Activated T-helper 2 cell treated with anti-CD3 and anti-CD28 coated beads, Interferon-gamma antibody, Interleukin-2, Interleukin-4, amounts not matched to agents 10 μg/mL and 5 μg/mL and 100 μg/mL, durations not matched to agents 14 hours and 24 hours and 36 hours (primary cell): ENCODE measurements around the gene MYBBP1A. TPM values are rescaled to one million over a fixed set of nuclear protein-coding genes. Genes with fewer than 3 reads are reported as not detected.
"Not testable (repeated sequence)": the region's sequence is repeated elsewhere in the genome, so short reads cannot be mapped to it uniquely, and the experiment has no call there.

Experiments used
- DNase-seq: peaks from one replicate; pipeline ENCODE4 v3.0.0; 2021; ENCODE audit warnings: low spot score
- H3K27ac Mint-ChIP-seq: one replicate; pipeline ENCODE4 v1.8.0; 2021; ENCODE audit warnings: mixed read lengths
- H3K27me3 Mint-ChIP-seq: one replicate; pipeline ENCODE4 v1.8.0; 2021; ENCODE audit warnings: low read depth, mixed read lengths
- H3K36me3 Mint-ChIP-seq: one replicate; pipeline ENCODE4 v1.8.0; 2021; ENCODE audit warnings: low read depth, mixed read lengths
- H3K4me1 Mint-ChIP-seq: one replicate; pipeline ENCODE4 v1.8.0; 2021; ENCODE audit warnings: low read depth, mixed read lengths
- H3K4me3 Mint-ChIP-seq: one replicate; pipeline ENCODE4 v1.8.0; 2021; ENCODE audit warnings: low read depth, mild to moderate bottlenecking, moderate library complexity, mixed read lengths
- H3K9me3 Mint-ChIP-seq: one replicate; pipeline ENCODE4 v1.8.0; 2021; ENCODE audit warnings: mixed read lengths
- intact Hi-C: fragments of 100-400 bp; cut with micrococcal nuclease; formaldehyde crosslinking; loops from one replicate; pipeline ENCODE4 v1.15.1; 2023
- total RNA-seq: library from RNA; stranded (reverse); gene quantifications from 2 replicates; pipeline ENCODE4 v1.2.3, GENCODE V29; 2022

The MYBBP1A gene
- total RNA-seq, 1 donor from 2014 or later, result 137 TPM

GRCh38 chr17:4584917-4585637, 29.9 kb upstream of the MYBBP1A start:
- no peaks in the 10 kb centered on the region for H3K9me3 Mint-ChIP-seq
- peaks cover 2% of the 10 kb centered on the region for H3K4me1 Mint-ChIP-seq
- DNase-seq, result no peak
- H3K36me3 Mint-ChIP-seq, result no peaks in the 10 kb centered on the region
- no peak overlapping the region for H3K27ac Mint-ChIP-seq
- peaks cover 41% of the 10 kb centered on the region for H3K27me3 Mint-ChIP-seq
- intact Hi-C loops, result no loop called here
- H3K4me3 Mint-ChIP-seq, result no peak overlapping the region

DNA sequence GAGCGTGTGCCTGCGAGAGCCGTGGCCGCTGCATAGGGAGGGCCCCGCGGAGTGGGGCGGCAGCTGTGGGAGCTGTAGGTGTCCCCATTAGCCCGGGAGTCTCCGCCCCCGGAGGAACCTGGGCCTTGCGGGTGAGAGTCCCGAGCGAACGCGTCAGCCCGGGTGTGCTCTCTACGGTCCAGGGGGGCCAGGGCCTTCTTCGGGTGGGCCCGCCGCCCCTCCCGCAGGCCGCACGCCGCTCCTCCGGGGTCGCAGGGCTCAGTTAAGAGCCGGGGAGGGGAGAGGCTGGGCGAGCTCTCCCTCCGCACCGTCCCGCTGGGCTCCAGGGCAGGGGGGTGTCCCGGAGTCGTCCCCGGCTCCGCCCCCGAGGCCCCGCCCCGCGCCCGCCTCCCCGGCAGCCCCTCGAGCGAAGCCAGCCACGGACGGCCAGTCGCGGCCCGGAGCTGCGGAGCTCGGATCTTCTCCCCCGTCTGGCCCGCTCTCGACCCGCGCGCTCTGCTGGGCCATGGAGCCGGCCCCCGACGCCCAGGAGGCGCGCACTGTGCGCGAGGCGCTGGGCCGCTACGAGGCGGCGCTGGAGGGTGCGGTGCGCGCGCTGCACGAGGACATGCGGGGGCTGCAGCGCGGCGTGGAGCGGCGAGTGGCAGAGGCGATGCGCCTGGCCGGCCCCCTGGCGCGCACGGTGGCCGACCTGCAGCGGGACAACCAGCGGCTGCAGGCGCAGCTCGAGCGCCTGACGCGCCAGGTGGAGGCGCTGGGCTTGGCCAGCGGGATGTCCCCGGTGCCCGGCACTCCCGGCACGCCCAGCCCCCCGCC, 29.1 kb upstream of the MYBBP1A start, which contains the start of gene SMTNL2:
TSS of gene SMTNL2 (plus strand) at position 429 of the 816 bp plus-strand sequence. CDS start at position 506, 77 bp downstream.
- intact Hi-C loops, result no loop called here
- peaks cover 43% of the 10 kb centered on the region for H3K27me3 Mint-ChIP-seq
- no peaks in the 10 kb centered on the region for H3K9me3 Mint-ChIP-seq
- H3K4me1 Mint-ChIP-seq, result peaks cover 2% of the 10 kb centered on the region
- no peak within 1 kb of the TSS for H3K27ac Mint-ChIP-seq
- H3K36me3 Mint-ChIP-seq, result no peaks in the 10 kb centered on the region
- peak within 1 kb of the TSS; percentile 51 for H3K4me3 Mint-ChIP-seq
- no peak for DNase-seq

- intact Hi-C loops, result no loop called here
- Mint-ChIP-seq H3K27ac (no peak overlapping the region), H3K36me3 (no peaks in the 10 kb centered on the region), H3K9me3 (no peaks in the 10 kb centered on the region), H3K4me1 (peaks cover 2% of the 10 kb centered on the region), H3K27me3 (peaks cover 43% of the 10 kb centered on the region), H3K4me3 (peak overlapping the region; percentile 51)
- no peak for DNase-seq
Measured at GRCh38 chr17:4583782-4584100, 28.6 kb upstream of the MYBBP1A start.

DNA sequence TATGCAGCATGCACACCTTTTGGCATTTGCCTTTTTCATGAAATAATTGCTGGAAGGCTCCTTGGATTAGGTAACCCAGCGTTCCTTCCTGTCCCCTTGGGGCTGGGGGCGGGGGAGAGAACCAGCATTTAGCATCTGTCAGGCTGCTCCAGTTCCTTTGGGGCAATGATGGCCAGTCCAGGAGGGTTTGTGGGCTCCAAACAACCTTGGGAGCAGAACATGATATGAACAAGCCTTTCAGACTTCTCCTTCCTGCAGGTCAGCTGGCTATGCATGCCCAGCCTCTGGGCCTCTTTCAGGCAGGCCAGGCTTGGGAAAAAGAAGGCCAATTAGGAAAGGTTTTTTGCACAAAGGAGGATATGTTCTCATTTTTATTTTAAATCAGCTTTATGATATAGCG, 28.0 kb upstream of the MYBBP1A start:
- Mint-ChIP-seq H3K4me1 (peaks cover 2% of the 10 kb centered on the region), H3K4me3 (no peak overlapping the region), H3K27me3 (peaks cover 43% of the 10 kb centered on the region), H3K27ac (no peak overlapping the region), H3K36me3 (no peaks in the 10 kb centered on the region), H3K9me3 (no peaks in the 10 kb centered on the region)
- intact Hi-C loops, result no loop called here
- DNase-seq, result no peak

DNA sequence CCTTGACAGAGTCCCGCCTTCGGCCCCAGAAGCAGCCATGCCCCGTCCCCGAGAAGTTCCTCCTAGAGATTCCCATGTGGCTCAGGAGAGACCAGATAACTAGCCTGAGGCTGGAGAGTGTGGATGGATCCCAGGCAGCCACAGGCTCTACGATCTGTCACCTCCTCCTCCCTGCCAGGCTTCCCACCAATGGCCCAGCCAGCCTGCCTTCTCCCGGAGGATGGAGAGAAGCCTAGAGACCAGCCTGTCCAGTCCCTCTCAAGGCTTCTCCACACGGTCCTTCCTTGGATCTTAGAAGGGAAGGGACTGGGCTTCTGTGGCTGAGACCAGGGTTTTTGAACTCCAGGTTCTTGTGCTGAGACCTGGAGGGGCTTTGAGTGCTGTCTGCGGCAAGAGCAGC, 27.5 kb upstream of the MYBBP1A start:
- peaks cover 43% of the 10 kb centered on the region for H3K27me3 Mint-ChIP-seq

GRCh38 chr17:4582101-4582501, 26.9 kb upstream of the MYBBP1A start:
- H3K9me3 Mint-ChIP-seq, result no peaks in the 10 kb centered on the region
- no peak overlapping the region for H3K4me3 Mint-ChIP-seq
- H3K4me1 Mint-ChIP-seq, result peaks cover 2% of the 10 kb centered on the region
- no peak overlapping the region for H3K27ac Mint-ChIP-seq
- no peaks in the 10 kb centered on the region for H3K36me3 Mint-ChIP-seq
- peaks cover 43% of the 10 kb centered on the region for H3K27me3 Mint-ChIP-seq
- intact Hi-C loops, result no loop called here
- DNase-seq, result no peak

More for the DNA sequence above, 27.5 kb upstream of the MYBBP1A start:
- no peak overlapping the region for H3K4me3 Mint-ChIP-seq
- intact Hi-C loops, result no loop called here
- H3K27ac Mint-ChIP-seq, result no peak overlapping the region
- no peaks in the 10 kb centered on the region for H3K36me3 Mint-ChIP-seq
- no peak for DNase-seq
- peaks cover 2% of the 10 kb centered on the region for H3K4me1 Mint-ChIP-seq
- no peaks in the 10 kb centered on the region for H3K9me3 Mint-ChIP-seq

DNA sequence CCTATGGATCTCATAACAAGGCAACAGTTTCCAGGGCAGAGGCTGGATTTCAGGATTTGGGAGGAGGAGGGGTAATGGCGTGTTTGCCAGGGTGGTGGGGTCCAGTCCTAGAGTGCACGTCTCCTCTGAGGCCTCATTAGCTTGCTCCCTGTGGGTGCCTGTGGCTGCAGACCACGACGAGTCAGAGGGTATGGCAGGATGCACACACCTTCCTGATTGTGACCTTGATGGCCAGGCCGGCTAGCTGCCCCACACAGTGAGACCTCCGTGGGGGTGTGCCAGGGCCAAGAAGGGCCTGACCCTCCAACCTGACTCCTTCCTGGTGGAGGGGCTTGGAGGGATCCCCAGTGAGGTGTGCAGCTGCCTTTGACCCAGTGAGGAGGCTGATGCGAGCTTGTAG, 25.1 kb upstream of the MYBBP1A start:
- H3K27ac Mint-ChIP-seq, result no peak overlapping the region
- H3K4me3 Mint-ChIP-seq, result no peak overlapping the region
- H3K4me1 Mint-ChIP-seq, result peaks cover 2% of the 10 kb centered on the region
- peaks cover 32% of the 10 kb centered on the region for H3K27me3 Mint-ChIP-seq
- H3K36me3 Mint-ChIP-seq, result no peaks in the 10 kb centered on the region
- intact Hi-C loops, result no loop called here
- DNase-seq, result no peak
- H3K9me3 Mint-ChIP-seq, result no peaks in the 10 kb centered on the region

GRCh38 chr17:4579678-4580077, 24.5 kb upstream of the MYBBP1A start:
- Mint-ChIP-seq H3K27ac (no peak overlapping the region), H3K4me3 (no peak overlapping the region), H3K36me3 (no peaks in the 10 kb centered on the region), H3K9me3 (no peaks in the 10 kb centered on the region), H3K4me1 (peaks cover 2% of the 10 kb centered on the region), H3K27me3 (peaks cover 30% of the 10 kb centered on the region)
- no peak for DNase-seq
- intact Hi-C loops, result no loop called here

DNA sequence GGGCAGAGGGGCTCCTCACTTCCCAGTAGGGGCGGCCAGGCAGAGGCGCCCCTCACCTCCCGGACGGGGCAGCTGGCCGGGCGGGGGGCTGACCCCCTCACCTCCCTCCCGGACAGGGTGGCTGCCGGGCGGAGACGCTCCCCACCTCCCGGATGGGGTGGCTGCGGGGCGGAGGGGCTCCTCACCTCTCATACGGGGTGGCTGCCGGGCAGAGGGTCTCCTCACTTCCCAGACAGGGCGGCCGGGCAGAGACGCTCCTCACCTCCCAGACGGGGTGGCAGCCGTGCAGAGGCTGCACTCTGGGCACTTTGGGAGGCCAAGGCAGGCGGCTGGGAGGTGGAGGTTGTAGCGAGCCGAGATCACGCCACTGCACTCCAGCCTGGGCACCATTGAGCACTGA, 23.2 kb upstream of the MYBBP1A start:
- not testable (repeated sequence) for H3K36me3 Mint-ChIP-seq, H3K27ac Mint-ChIP-seq, H3K9me3 Mint-ChIP-seq

DNA sequence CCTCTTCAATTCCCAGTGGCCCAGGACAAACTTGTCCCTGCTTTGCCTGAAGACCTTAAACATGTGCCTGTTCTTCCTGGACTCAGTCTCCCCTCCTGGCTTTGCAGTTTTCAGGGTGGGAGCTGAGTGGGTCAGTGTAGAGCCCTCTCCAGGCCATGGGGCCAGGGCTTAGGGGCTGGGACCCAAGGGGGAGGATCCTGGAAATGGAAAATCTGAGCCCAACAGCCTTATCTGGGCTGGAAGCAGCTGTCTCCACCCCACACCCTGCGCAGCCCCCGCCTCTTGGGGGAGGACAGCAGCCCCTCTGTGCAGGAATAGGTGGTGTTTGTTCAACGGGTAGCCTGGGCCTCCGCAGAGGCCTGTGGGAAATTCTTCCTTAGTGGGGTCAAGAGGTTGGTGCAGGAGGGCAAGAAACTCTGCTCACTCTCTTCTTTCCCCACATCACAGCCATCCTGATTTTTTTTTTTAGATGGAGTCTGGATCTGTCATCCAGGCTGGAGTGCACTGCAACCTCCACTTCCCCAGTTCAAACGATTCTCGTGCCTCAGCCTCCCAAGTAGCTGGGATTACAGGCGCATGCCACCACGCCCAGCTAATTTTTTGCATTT, 22.3 kb upstream of the MYBBP1A start:
- no peak overlapping the region for H3K27ac Mint-ChIP-seq
- H3K4me1 Mint-ChIP-seq, result peaks cover 18% of the 10 kb centered on the region
- H3K36me3 Mint-ChIP-seq, result no peaks in the 10 kb centered on the region
- peaks cover 18% of the 10 kb centered on the region for H3K27me3 Mint-ChIP-seq
- H3K9me3 Mint-ChIP-seq, result no peaks in the 10 kb centered on the region
- intact Hi-C loops, result no loop called here
- no peak overlapping the region for H3K4me3 Mint-ChIP-seq
- DNase-seq, result no peak

More for the DNA sequence above, 23.2 kb upstream of the MYBBP1A start:
- H3K4me1 Mint-ChIP-seq, intact Hi-C loops, DNase-seq, H3K4me3 Mint-ChIP-seq: not testable (repeated sequence)
- H3K27me3 Mint-ChIP-seq, result peaks cover 24% of the 10 kb centered on the region

GRCh38 chr17:4576729-4577322, 21.6 kb upstream of the MYBBP1A start:
- intact Hi-C loops, result no loop called here
- Mint-ChIP-seq H3K4me1 (peaks cover 18% of the 10 kb centered on the region), H3K36me3 (no peaks in the 10 kb centered on the region), H3K27me3 (peaks cover 15% of the 10 kb centered on the region), H3K27ac (no peak overlapping the region), H3K4me3 (no peak overlapping the region), H3K9me3 (no peaks in the 10 kb centered on the region)
- no peak for DNase-seq

DNA sequence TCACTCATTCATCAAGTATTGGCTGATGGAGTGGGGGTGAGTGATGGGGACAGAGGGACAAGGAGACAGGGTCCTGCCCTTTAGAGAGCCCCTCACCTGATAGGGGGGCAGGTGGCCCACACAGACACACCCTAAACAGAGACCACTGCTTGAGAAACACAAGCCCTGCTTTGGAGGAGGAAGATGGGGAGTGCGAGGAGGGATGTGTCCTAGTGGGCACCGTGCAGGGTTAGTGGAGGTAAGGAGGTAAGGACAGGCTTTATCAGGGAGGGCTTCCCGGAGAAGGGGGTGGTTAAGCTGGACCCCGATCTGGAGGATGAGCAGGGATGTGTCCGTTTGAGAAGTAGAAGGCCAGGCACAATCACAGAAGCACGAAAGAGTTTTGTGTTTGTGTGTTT, 21.0 kb upstream of the MYBBP1A start:
- Mint-ChIP-seq H3K4me3 (no peak overlapping the region), H3K9me3 (no peaks in the 10 kb centered on the region), H3K4me1 (peaks cover 18% of the 10 kb centered on the region), H3K36me3 (no peaks in the 10 kb centered on the region), H3K27me3 (peaks cover 15% of the 10 kb centered on the region), H3K27ac (no peak overlapping the region)
- DNase-seq, result no peak
- intact Hi-C loops, result no loop called here
